Measurements from ENCODE around the gene C19orf25. TPM values are rescaled to one million over a fixed set of nuclear protein-coding genes. Genes with fewer than 3 reads are reported as not detected.

The C19orf25 gene
- total and polyA plus RNA-seq, 5 experiments from 2014 or later: 31.3 to 59.7 (median 50.3) TPM

GRCh38 chr19:1425102-1425837 is 53.7 kb downstream of the C19orf25 start:
- H3K27ac Mint-ChIP-seq: peak overlapping the region in 2 of 10 donors; percentile 17 to 49
- POLR2A ChIA-PET: no interaction called here

GRCh38 chr19:1424192-1424955 is 54.6 kb downstream of the C19orf25 start:
- peak overlapping the region in 1 of 10 donors; percentile 44 for H3K27ac Mint-ChIP-seq
- H3K4me3 Mint-ChIP-seq: no peak overlapping the region
- no peak for DNase-seq
- no peaks in the 10 kb centered on the region for H3K27me3 Mint-ChIP-seq
- POLR2A ChIA-PET: no interaction called here
- peaks cover 0 to 2% (median 0%) of the 10 kb centered on the region in 4 donors for H3K4me1 Mint-ChIP-seq
- no peak for ATAC-seq
- peaks cover 0 to 67% (median 13%) of the 10 kb centered on the region in 3 donors for H3K36me3 Mint-ChIP-seq
- no peaks in the 10 kb centered on the region for H3K9me3 Mint-ChIP-seq

More at GRCh38 chr19:1425102-1425837, 53.7 kb downstream of the C19orf25 start:
- DNase-seq: no peak
- Mint-ChIP-seq H3K27me3 (no peaks in the 10 kb centered on the region), H3K36me3 (peaks cover 0 to 66% (median 11%) of the 10 kb centered on the region in 3 donors), H3K9me3 (no peaks in the 10 kb centered on the region), H3K4me1 (peaks cover 0 to 2% (median 0%) of the 10 kb centered on the region in 4 donors), H3K4me3 (no peak overlapping the region)
- no peak for ATAC-seq

GRCh38 chr19:1423436-1424191 is 55.4 kb downstream of the C19orf25 start:
- DNase-seq (no peak), ATAC-seq (no peak)
- Mint-ChIP-seq H3K36me3 (peaks cover 0 to 74% (median 14%) of the 10 kb centered on the region in 3 donors), H3K9me3 (no peaks in the 10 kb centered on the region), H3K27ac (peak overlapping the region in 1 of 10 donors; percentile 29), H3K4me1 (peaks cover 0 to 2% (median 0%) of the 10 kb centered on the region in 4 donors), H3K27me3 (no peaks in the 10 kb centered on the region), H3K4me3 (no peak overlapping the region)
- POLR2A ChIA-PET: no interaction called here

Other genes with a start within 250 kb of the C19orf25 start
- gene CBARP, start 241.2 kb downstream of the C19orf25 start, total RNA-seq: not detected
- gene CBARP, start 241.2 kb downstream of the C19orf25 start, polyA plus RNA-seq: not detected
- 10 to 100 TPM; 83.9 to 89.0 TPM for gene ATP5F1D, start 237.5 kb downstream of the C19orf25 start, total RNA-seq
- 100 to 1,000 TPM; 214 to 264 (median 262) TPM for gene ATP5F1D, start 237.5 kb downstream of the C19orf25 start, polyA plus RNA-seq
- 10 to 100 TPM; 31.2 to 35.4 TPM for gene MIDN, start 230.6 kb downstream of the C19orf25 start, total RNA-seq
- gene MIDN, start 230.6 kb downstream of the C19orf25 start, polyA plus RNA-seq: 1 to 10 TPM; 1.1 to 8.2 (median 6.6) TPM
- gene CIRBP, start 209.9 kb downstream of the C19orf25 start, total RNA-seq: 100 to 1,000 TPM; 565 to 579 TPM
- gene CIRBP, start 209.9 kb downstream of the C19orf25 start, polyA plus RNA-seq: 100 to 1,000 TPM; 204 to 273 (median 262) TPM
- 10 to 100 TPM; 46.3 to 47.5 TPM for gene FAM174C, start 203.7 kb downstream of the C19orf25 start, total RNA-seq
- gene FAM174C, start 203.7 kb downstream of the C19orf25 start, polyA plus RNA-seq: 100 to 1,000 TPM in 1 of 3 donors, 10 to 100 TPM in 2; 66.7 to 104 (median 95.5) TPM
- not detected for gene EFNA2, start 193.3 kb downstream of the C19orf25 start, total RNA-seq
- not detected for gene EFNA2, start 193.3 kb downstream of the C19orf25 start, polyA plus RNA-seq
- 10 to 100 TPM; 65.3 to 74.3 TPM for gene NDUFS7, start 95.3 kb downstream of the C19orf25 start, total RNA-seq
- gene NDUFS7, start 95.3 kb downstream of the C19orf25 start, polyA plus RNA-seq: 100 to 1,000 TPM; 211 to 233 (median 215) TPM
- 10 to 100 TPM; 14.0 to 18.0 TPM for gene GAMT, start 77.7 kb downstream of the C19orf25 start, total RNA-seq
- gene GAMT, start 77.7 kb downstream of the C19orf25 start, polyA plus RNA-seq: 10 to 100 TPM; 29.4 to 33.6 (median 30.7) TPM
- gene DAZAP1, start 71.6 kb downstream of the C19orf25 start, total RNA-seq: 100 to 1,000 TPM; 166 TPM
- gene DAZAP1, start 71.6 kb downstream of the C19orf25 start, polyA plus RNA-seq: 1 to 10 TPM; 5.9 to 8.5 (median 7.5) TPM
- 1,000 to 10,000 TPM; 1,886 to 1,928 TPM for gene RPS15, start 40.8 kb downstream of the C19orf25 start, total RNA-seq
- gene RPS15, start 40.8 kb downstream of the C19orf25 start, polyA plus RNA-seq: 1,000 to 10,000 TPM; 3,438 to 4,304 (median 3,489) TPM
- under 1 TPM; 0.08 to 0.29 TPM for gene APC2, start 29.1 kb downstream of the C19orf25 start, total RNA-seq
- not detected for gene APC2, start 29.1 kb downstream of the C19orf25 start, polyA plus RNA-seq
- gene PCSK4, start 11.1 kb upstream of the C19orf25 start, total RNA-seq: 10 to 100 TPM; 11.1 to 12.0 TPM
- gene PCSK4, start 11.1 kb upstream of the C19orf25 start, polyA plus RNA-seq: 1 to 10 TPM in 2 of 3 donors, under 1 TPM in 1; 0.35 to 1.3 (median 1.2) TPM
- gene REEP6, start 12.0 kb upstream of the C19orf25 start, total RNA-seq: 1 to 10 TPM; 4.8 to 4.9 TPM
- gene REEP6, start 12.0 kb upstream of the C19orf25 start, polyA plus RNA-seq: 1 to 10 TPM; 4.7 to 7.7 (median 6.0) TPM
- gene ADAMTSL5, start 33.8 kb upstream of the C19orf25 start, total RNA-seq: 1 to 10 TPM; 2.5 to 4.5 TPM
- 1 to 10 TPM in 2 of 3 donors, under 1 TPM in 1; 0.47 to 2.9 (median 1.7) TPM for gene ADAMTSL5, start 33.8 kb upstream of the C19orf25 start, polyA plus RNA-seq
- not detected for gene PLK5, start 44.9 kb upstream of the C19orf25 start, total RNA-seq
- gene PLK5, start 44.9 kb upstream of the C19orf25 start, polyA plus RNA-seq: not detected
- 1 to 10 TPM; 3.0 to 4.4 TPM for gene MEX3D, start 89.1 kb upstream of the C19orf25 start, total RNA-seq
- gene MEX3D, start 89.1 kb upstream of the C19orf25 start, polyA plus RNA-seq: under 1 TPM in 1 of 3 donors, not detected in 2; 0.08 TPM
- gene MBD3, start 113.7 kb upstream of the C19orf25 start, total RNA-seq: 10 to 100 TPM; 74.2 to 77.4 TPM
- gene MBD3, start 113.7 kb upstream of the C19orf25 start, polyA plus RNA-seq: 10 to 100 TPM in 2 of 3 donors, 1 to 10 TPM in 1; 9.6 to 23.5 (median 12.8) TPM
- 100 to 1,000 TPM; 130 to 132 TPM for gene UQCR11, start 126.2 kb upstream of the C19orf25 start, total RNA-seq
- gene UQCR11, start 126.2 kb upstream of the C19orf25 start, polyA plus RNA-seq: 100 to 1,000 TPM; 545 to 646 (median 558) TPM
- 100 to 1,000 TPM in 1 of 2 experiments, 10 to 100 TPM in 1; 97.4 to 102 TPM for gene TCF3, start 173.4 kb upstream of the C19orf25 start, total RNA-seq
- gene TCF3, start 173.4 kb upstream of the C19orf25 start, polyA plus RNA-seq: 10 to 100 TPM in 2 of 3 donors, 1 to 10 TPM in 1; 7.8 to 33.0 (median 13.0) TPM